Natural killer cell (primary cell): ENCODE data around the gene NDST1. TPM values are rescaled to one million over a fixed set of nuclear protein-coding genes. Genes with fewer than 3 reads are reported as not detected.

Experiments
- ATAC-seq, 3 donors: fragments of 150-1000 bp in 2 of 3; fragments of 200-7000 bp in 1 of 3; cut with Tn5 transposase; 1 replicate in 1 of 3; 2 replicates in 2 of 3; pipeline ENCODE4 v1.10.0; 2021; ENCODE audit warnings: mild to moderate bottlenecking in 2 of 3, moderate library complexity in 2 of 3
- DNase-seq, 2 donors: peaks; one replicate each; pipeline versions ENCODE4 v3.0.0 to v3.0.0-alpha.2; 2013 to 2021; ENCODE audit warnings: mixed read lengths in 1 of 2
- H3K27ac ChIP-seq: one replicate; pipeline ENCODE4 v1.5.1; 2013; ENCODE audit warnings: mild to moderate bottlenecking, low read length
- H3K27me3 ChIP-seq: one replicate; pipeline ENCODE4 v1.6.1; 2013; ENCODE audit warnings: low read length; ENCODE audit not compliant: control insufficient read depth, insufficient read depth
- H3K36me3 ChIP-seq: one replicate; pipeline ENCODE4 v1.6.1; 2013; ENCODE audit warnings: low read length; ENCODE audit not compliant: control insufficient read depth, insufficient read depth
- H3K4me1 ChIP-seq: one replicate; pipeline ENCODE4 v1.6.1; 2013; ENCODE audit warnings: low read length; ENCODE audit not compliant: control insufficient read depth, insufficient read depth
- H3K4me3 ChIP-seq: one replicate; pipeline ENCODE4 v1.5.1; 2013; ENCODE audit warnings: low read length
- H3K9me3 ChIP-seq: one replicate; pipeline ENCODE4 v1.6.1; 2013; ENCODE audit warnings: low read length; ENCODE audit not compliant: control insufficient read depth, insufficient read depth
- H3K27ac Mint-ChIP-seq, 2 donors: one replicate each; pipeline ENCODE4 v1.8.0; 2022; ENCODE audit warnings: mild to moderate bottlenecking in 2 of 2, mixed read lengths in 2 of 2, moderate library complexity in 1 of 2
- H3K27me3 Mint-ChIP-seq, 2 donors: one replicate each; pipeline ENCODE4 v1.8.0; 2022; ENCODE audit warnings: low read depth in 2 of 2, mixed read lengths in 2 of 2
- H3K36me3 Mint-ChIP-seq: one replicate; pipeline ENCODE4 v1.8.0; 2022; ENCODE audit warnings: mixed read lengths
- H3K4me1 Mint-ChIP-seq, 2 donors: one replicate each; pipeline ENCODE4 v1.8.0; 2022; ENCODE audit warnings: mixed read lengths in 2 of 2
- H3K4me3 Mint-ChIP-seq: one replicate; pipeline ENCODE4 v1.8.0; 2022; ENCODE audit warnings: mild to moderate bottlenecking, moderate library complexity, mixed read lengths
- H3K9me3 Mint-ChIP-seq, 2 donors: one replicate each; pipeline ENCODE4 v1.8.0; 2022; ENCODE audit warnings: mixed read lengths in 2 of 2
- CTCF ChIP-seq: fragments of 200-600 bp; IDR thresholded peaks from one replicate; pipeline ENCODE4 v1.8.0; 2022; ENCODE audit warnings: antibody characterized with exemption
- WGBS: methylation state at CpG from one replicate; pipeline ENCODE4 v1.1.7; 2013; ENCODE audit warnings: missing lambda C conversion rate; ENCODE audit not compliant: insufficient coverage; 5-methylcytosine and 5-hydroxymethylcytosine counted together
- intact Hi-C: fragments of 100-400 bp; cut with micrococcal nuclease; formaldehyde crosslinking; loops from one replicate; pipeline ENCODE4 v1.14.2; 2022
- total RNA-seq, 4 donors: library from RNA; stranded (reverse); fragments of 120-200 nt in 1 of 4; gene quantifications; one replicate each; pipeline versions ENCODE4 v1.2.3 to v1.2.4, GENCODE V29; 2013 to 2022

NDST1 gene
- total RNA-seq, 3 donors from 2014 or later (not counting 1 experiment from before 2014, with no cell fraction given), result 2.8 to 12.3 (median 4.3) TPM

GRCh38 chr5:150598006-150598405 lies 90.1 kb downstream of the NDST1 start:
- H3K4me3 Mint-ChIP-seq, result no peak overlapping the region
- Histone ChIP-seq H3K4me3 (no peak overlapping the region), H3K27ac (no peak overlapping the region), H3K9me3 (no peaks in the 10 kb centered on the region), H3K36me3 (no peaks in the 10 kb centered on the region), H3K27me3 (no peaks in the 10 kb centered on the region), H3K4me1 (no peaks in the 10 kb centered on the region)
- intact Hi-C loops, result no loop called here
- TF ChIP-seq CTCF, result no peak
- peaks cover 0 to 4% of the 10 kb centered on the region in 2 donors for H3K27me3 Mint-ChIP-seq
- 50% methylated on average over 10 of the region's 10 CpGs for WGBS
- no peaks in the 10 kb centered on the region for H3K9me3 Mint-ChIP-seq
- no peaks in the 10 kb centered on the region for H3K4me1 Mint-ChIP-seq
- ATAC-seq, result no peak
- no peak overlapping the region for H3K27ac Mint-ChIP-seq
- H3K36me3 Mint-ChIP-seq, result no peaks in the 10 kb centered on the region
- DNase-seq, result no peak

DNA sequence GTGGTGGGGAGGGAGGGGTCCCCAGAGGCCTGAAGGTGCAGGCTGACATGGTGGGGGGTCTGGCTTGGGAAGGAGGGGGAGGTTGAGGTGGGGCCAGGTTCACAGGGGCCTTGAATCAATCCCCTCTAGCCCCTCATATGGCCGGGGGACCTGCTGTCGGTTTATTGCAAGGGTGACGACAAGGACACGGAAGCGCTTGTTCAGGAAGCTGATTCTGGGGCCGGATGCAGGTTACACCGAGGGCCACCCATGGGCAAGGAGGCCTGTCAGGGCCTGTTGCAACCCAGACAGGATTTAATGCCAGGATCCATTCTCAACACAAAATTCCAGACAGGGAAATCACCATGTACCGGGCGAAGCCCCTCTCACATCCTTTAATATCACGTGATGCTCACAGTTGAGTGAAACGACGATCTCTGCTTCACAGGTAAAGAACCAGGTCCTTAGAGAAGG lies 90.9 kb downstream of the NDST1 start:
- H3K4me1 ChIP-seq, result no peaks in the 10 kb centered on the region
- H3K27me3 ChIP-seq, result no peaks in the 10 kb centered on the region
- DNase-seq (no peak), ATAC-seq (no peak)
- Mint-ChIP-seq H3K27ac (no peak overlapping the region), H3K4me1 (no peaks in the 10 kb centered on the region), H3K27me3 (peaks cover 0 to under 1% of the 10 kb centered on the region in 2 donors), H3K9me3 (no peaks in the 10 kb centered on the region), H3K4me3 (no peak overlapping the region), H3K36me3 (no peaks in the 10 kb centered on the region)
- 88% methylated on average over 12 of the region's 12 CpGs for WGBS
- H3K9me3 ChIP-seq, result no peaks in the 10 kb centered on the region
- no peak overlapping the region for H3K27ac ChIP-seq
- H3K36me3 ChIP-seq, result no peaks in the 10 kb centered on the region
- intact Hi-C loops, result no loop called here
- no peak overlapping the region for H3K4me3 ChIP-seq
- TF ChIP-seq CTCF, result no peak

GRCh38 chr5:150599281-150599680 lies 91.3 kb downstream of the NDST1 start:
- H3K4me3 Mint-ChIP-seq, result no peak overlapping the region
- ATAC-seq, result no peak
- Histone ChIP-seq H3K36me3 (no peaks in the 10 kb centered on the region), H3K4me3 (no peak overlapping the region), H3K9me3 (no peaks in the 10 kb centered on the region), H3K27ac (no peak overlapping the region), H3K27me3 (no peaks in the 10 kb centered on the region), H3K4me1 (no peaks in the 10 kb centered on the region)
- WGBS, result 85% methylated on average over 5 of the region's 5 CpGs
- H3K9me3 Mint-ChIP-seq, result no peaks in the 10 kb centered on the region
- no peak for TF ChIP-seq CTCF
- H3K27me3 Mint-ChIP-seq, result no peaks in the 10 kb centered on the region
- no peaks in the 10 kb centered on the region for H3K36me3 Mint-ChIP-seq
- intact Hi-C loops, result no loop called here
- no peak for DNase-seq
- H3K27ac Mint-ChIP-seq, result no peak overlapping the region
- no peaks in the 10 kb centered on the region for H3K4me1 Mint-ChIP-seq

DNA sequence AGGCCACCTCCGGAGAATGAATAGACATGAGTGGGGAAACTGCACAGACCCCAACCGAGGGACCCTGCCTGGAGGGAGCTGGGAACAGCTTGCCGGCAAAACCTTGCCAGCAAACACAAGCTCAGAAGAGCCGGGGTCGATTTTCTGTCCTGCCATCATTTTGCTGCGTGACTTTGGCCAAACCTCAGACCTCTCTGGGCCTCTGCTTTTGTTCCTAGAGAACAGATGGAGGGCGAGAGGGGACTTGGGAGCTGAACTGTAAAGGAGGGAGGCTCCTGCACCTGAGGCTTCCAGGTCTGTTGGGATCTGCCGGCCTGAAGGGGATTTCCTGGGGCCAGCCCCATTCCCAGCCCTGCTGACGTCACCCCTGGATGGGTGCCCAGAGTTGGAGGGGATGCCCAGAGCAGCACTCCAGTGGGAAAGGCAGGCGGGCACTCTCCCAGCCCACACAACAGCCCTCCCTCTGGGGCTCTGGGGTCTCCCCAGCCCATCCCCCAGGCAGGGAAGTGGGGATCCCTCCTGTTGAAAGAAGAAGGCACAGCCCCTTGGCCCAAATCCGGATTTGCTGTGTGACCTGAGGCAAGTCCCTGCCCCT lies 92.1 kb downstream of the NDST1 start:
- H3K9me3 ChIP-seq, result no peaks in the 10 kb centered on the region
- no peaks in the 10 kb centered on the region for H3K27me3 ChIP-seq
- H3K4me1 ChIP-seq, result no peaks in the 10 kb centered on the region
- no peak overlapping the region for H3K4me3 Mint-ChIP-seq
- no peaks in the 10 kb centered on the region for H3K4me1 Mint-ChIP-seq
- no peaks in the 10 kb centered on the region for H3K36me3 Mint-ChIP-seq
- no peaks in the 10 kb centered on the region for H3K36me3 ChIP-seq
- no peak for ATAC-seq
- TF ChIP-seq CTCF, result no peak
- H3K9me3 Mint-ChIP-seq, result no peaks in the 10 kb centered on the region
- no peak for DNase-seq
- intact Hi-C loops, result no loop called here
- H3K4me3 ChIP-seq, result no peak overlapping the region
- no peak overlapping the region for H3K27ac ChIP-seq
- H3K27ac Mint-ChIP-seq, result no peak overlapping the region
- WGBS, result 81% methylated on average over 11 of the region's 11 CpGs
- H3K27me3 Mint-ChIP-seq, result no peaks in the 10 kb centered on the region
